HepG2 (cell line): ENCODE data around the gene MTHFR. TPM values are rescaled to one million over a fixed set of nuclear protein-coding genes. Genes with fewer than 3 reads are reported as not detected.
A peak's percentile ranks its signal among the peaks of the same experiment; 100 is the strongest.

Experiments
- ATAC-seq: fragments of 200-7000 bp; cut with Tn5 transposase; 3 replicates; pipeline ENCODE4 v1.9.1; 2020; ENCODE audit warnings: mild to moderate bottlenecking, moderate library complexity
- BruUV-seq: library from RNA; stranded (reverse); fragments of 400-500 nt; replicated peaks from 2 replicates; lab custom pipeline; 2021; lab: Mats Ljungman, UMichigan
- CTCF ChIA-PET: fragments of 300-600 bp; formaldehyde crosslinking; extraction: SDS; loops from one replicate; lab custom pipeline; 2021; ENCODE audit warnings: low total read pairs, inconsistent platforms, low intra/inter-chr PET ratio; lab: Yijun Ruan, JAX
- POLR2A ChIA-PET: fragments of 350-600 bp; sonication (Branson Sonifier 250); formaldehyde crosslinking; loops from one replicate; lab custom pipeline; 2020; ENCODE audit warnings: antibody characterized with exemption, inconsistent platforms; lab: Yijun Ruan, JAX
- DNase-seq: peaks from one replicate; pipeline ENCODE4 v3.0.0-alpha.2; 2015; ENCODE audit warnings: low spot score
- FAIRE-seq: peaks from 3 replicates; lab custom pipeline; 2011; peaks lifted over from hg19 to GRCh38; lab: Jason Lieb, UNC
- H2AFZ ChIP-seq: one replicate; pipeline ENCODE4 v1.6.1; 2011; ENCODE audit warnings: low read length, inconsistent platforms
- H3K27ac ChIP-seq: fragments of 300-600 bp; 3 replicates; pipeline ENCODE4 v1.8.0; 2011; ENCODE audit warnings: mixed run types, mild to moderate bottlenecking, mixed read lengths, low read length, inconsistent platforms; ENCODE audit not compliant: insufficient read depth; ENCODE audit errors: extremely low read length
- H3K27me3 ChIP-seq, 2 experiments: fragments of 200-600 bp in 1 of 2; 2 replicates in 1 of 2; 3 replicates in 1 of 2; pipeline versions ENCODE4 v1.6.0 to v1.8.0; 2011; ENCODE audit warnings: low read length in 2 of 2, mild to moderate bottlenecking in 2 of 2, moderate library complexity in 2 of 2, inconsistent platforms in 1 of 2; ENCODE audit not compliant: insufficient read depth in 2 of 2, control insufficient read depth in 1 of 2
- H3K36me3 ChIP-seq, 2 experiments: fragments of 200-600 bp in 1 of 2; replicated peaks in 1 of 2; 2 replicates in 1 of 2; 3 replicates in 1 of 2; pipeline versions ENCODE4 v1.5.1 to v1.8.0; 2011; ENCODE audit warnings: low read length in 2 of 2, inconsistent platforms in 1 of 2; ENCODE audit not compliant: insufficient read depth in 2 of 2, control insufficient read depth in 1 of 2
- H3K4me1 ChIP-seq: 2 replicates; pipeline ENCODE4 v1.5.1; 2012; ENCODE audit warnings: low read length, inconsistent platforms; ENCODE audit not compliant: insufficient read depth
- H3K4me2 ChIP-seq: 2 replicates; pipeline ENCODE4 v1.6.0; 2011; ENCODE audit warnings: low read depth, low read length, inconsistent platforms
- H3K4me3 ChIP-seq, 3 experiments: fragments of 200-600 bp in 1 of 3; sonication (generic), shearing (Covaris generic) in 1 of 3; replicated peaks in 1 of 3; 2 replicates each; pipeline ENCODE4 v1.5.1; 2011 to 2016; ENCODE audit warnings: low read length in 3 of 3, inconsistent platforms in 2 of 3, low read depth in 2 of 3, mild to moderate bottlenecking in 2 of 3, control low read depth in 1 of 3, mixed read lengths in 1 of 3; ENCODE audit not compliant: insufficient read depth in 1 of 3
- H3K79me2 ChIP-seq: one replicate; pipeline ENCODE4 v1.6.1; 2011; ENCODE audit warnings: low read length, inconsistent platforms; ENCODE audit not compliant: insufficient read depth
- H3K9ac ChIP-seq: 2 replicates; pipeline ENCODE4 v1.6.0; 2011; ENCODE audit warnings: mild to moderate bottlenecking, low read depth, low read length, inconsistent platforms; ENCODE audit not compliant: insufficient read depth
- H3K9me3 ChIP-seq: 2 replicates; pipeline ENCODE4 v1.5.1; 2012; ENCODE audit warnings: mild to moderate bottlenecking, low read length
- H4K20me1 ChIP-seq: 2 replicates; pipeline ENCODE4 v1.6.0; 2011; ENCODE audit warnings: inconsistent platforms, mild to moderate bottlenecking, low read length, moderate library complexity; ENCODE audit not compliant: insufficient read depth
- FOXA3 ChIP-seq: IDR thresholded peaks from 2 replicates; pipeline ENCODE4 v1.6.1; 2016; ENCODE audit warnings: missing genetic modification reagents, missing compliant biosample characterization
- MBNL3 ChIP-seq: fragments of 250-450 bp; sonication (Bioruptor Pico); conservative IDR thresholded peaks from 2 replicates; pipeline ENCODE4 v1.8.0; 2022; ENCODE audit warnings: mild to moderate bottlenecking, inconsistent platforms
- NCOA5 ChIP-seq: sonication (generic); formaldehyde crosslinking; IDR thresholded peaks from 2 replicates; pipeline ENCODE4 v1.4.0; 2020; ENCODE audit warnings: missing genetic modification reagents
- ZFP36L1 ChIP-seq: sonication (generic); formaldehyde crosslinking; IDR thresholded peaks from 2 replicates; pipeline ENCODE4 v1.8.0; 2022; ENCODE audit warnings: mild to moderate bottlenecking, missing genetic modification reagents, moderate library complexity
- ZNF629 ChIP-seq: sonication (generic); formaldehyde crosslinking; conservative IDR thresholded peaks from 2 replicates; pipeline ENCODE4 v1.5.0; 2020; ENCODE audit warnings: missing genetic modification reagents
- ZNF768 ChIP-seq: sonication (generic); formaldehyde crosslinking; IDR thresholded peaks from 2 replicates; pipeline ENCODE4 v1.4.0; 2020; ENCODE audit warnings: missing genetic modification reagents
- WGBS: methylation state at CpG from one replicate; pipeline ENCODE4 v1.1.6; 2017; ENCODE audit warnings: low lambda C conversion rate; 5-methylcytosine and 5-hydroxymethylcytosine counted together
- in situ Hi-C: cut with HindIII; loops from 2 replicates; pipeline ENCODE4 v1.10.0; 2017; ENCODE audit warnings: low pct_unique_long_range_greater_than_20kb; ENCODE audit not compliant: extremely low pct_ligation_motif_present
- intact Hi-C: fragments of 100-400 bp; cut with micrococcal nuclease; formaldehyde crosslinking; loops from one replicate; pipeline ENCODE4 v1.10.0; 2022; ENCODE audit not compliant: unreplicated experiment
- polyA plus RNA-seq, 8 experiments: library from polyadenylated mRNA; depleted of rRNA in 3 of 8; stranded (reverse) in 7 of 8; unstranded in 1 of 8; fragments of >200 nt; fragmentation: Illumina TruSeq in 4 of 8; extraction: Trizol in 4 of 8; gene quantifications; 2 replicates each; pipeline versions ENCODE4 v1.2.1 to v1.2.3, GENCODE V29; 2011 to 2016; ENCODE audit warnings: low read depth in 4 of 8, missing spikeins in 1 of 8, mixed read lengths in 1 of 8; ENCODE audit not compliant: insufficient read depth in 1 of 8
- total RNA-seq, 5 experiments: library from RNA; depleted of rRNA; stranded (reverse); fragments of >200 nt; fragmentation: Illumina TruSeq; extraction: Trizol; gene quantifications; 2 replicates each; pipeline ENCODE4 v1.2.3, GENCODE V29; 2016; ENCODE audit warnings: low read depth in 1 of 5
- TF ChIP-seq, protein P1 (sequence below): sonication (generic); formaldehyde crosslinking; IDR thresholded peaks from 2 replicates; pipeline ENCODE4 v1.8.1; 2023; ENCODE audit warnings: mild to moderate bottlenecking, missing genetic modification reagents
- TF ChIP-seq, protein P2 (sequence below): sonication (generic); formaldehyde crosslinking; IDR thresholded peaks from 2 replicates; pipeline ENCODE4 v1.8.1; 2023; ENCODE audit warnings: mild to moderate bottlenecking, moderate library complexity, missing genetic modification reagents

MTHFR gene
- total and polyA plus RNA-seq, 2 of the 13 experiments (the other 11 are each of a cell fraction or from before 2014, with no cell fraction given): 3.8 to 8.2 TPM

DNA sequence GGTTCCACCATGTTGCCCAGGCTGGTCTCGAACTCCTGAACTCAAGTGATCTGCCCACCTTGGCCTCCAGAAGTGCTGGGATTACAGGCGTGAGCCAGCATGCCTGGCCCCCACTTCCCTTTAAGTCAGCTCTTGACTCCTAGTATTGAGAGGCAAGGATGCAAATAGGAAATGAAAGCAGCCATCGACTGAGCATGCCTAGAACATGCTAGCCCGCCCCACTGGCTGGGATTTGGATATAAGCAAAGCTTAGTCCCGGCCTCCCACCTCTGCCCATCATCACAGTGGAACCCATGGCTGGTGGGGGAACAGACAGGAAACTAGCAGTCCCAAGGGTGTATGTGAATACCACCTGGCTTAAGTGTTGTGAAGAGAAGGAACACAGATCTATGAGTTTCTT, 33.3 kb downstream of the MTHFR start (continued):
- TF ChIP-seq, protein P1, sequence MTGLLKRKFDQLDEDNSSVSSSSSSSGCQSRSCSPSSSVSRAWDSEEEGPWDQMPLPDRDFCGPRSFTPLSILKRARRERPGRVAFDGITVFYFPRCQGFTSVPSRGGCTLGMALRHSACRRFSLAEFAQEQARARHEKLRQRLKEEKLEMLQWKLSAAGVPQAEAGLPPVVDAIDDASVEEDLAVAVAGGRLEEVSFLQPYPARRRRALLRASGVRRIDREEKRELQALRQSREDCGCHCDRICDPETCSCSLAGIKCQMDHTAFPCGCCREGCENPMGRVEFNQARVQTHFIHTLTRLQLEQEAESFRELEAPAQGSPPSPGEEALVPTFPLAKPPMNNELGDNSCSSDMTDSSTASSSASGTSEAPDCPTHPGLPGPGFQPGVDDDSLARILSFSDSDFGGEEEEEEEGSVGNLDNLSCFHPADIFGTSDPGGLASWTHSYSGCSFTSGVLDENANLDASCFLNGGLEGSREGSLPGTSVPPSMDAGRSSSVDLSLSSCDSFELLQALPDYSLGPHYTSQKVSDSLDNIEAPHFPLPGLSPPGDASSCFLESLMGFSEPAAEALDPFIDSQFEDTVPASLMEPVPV: no peak
- TF ChIP-seq MBNL3 (CRISPR knock-in tag) (no peak), ZFP36L1 (CRISPR knock-in tag) (no peak), NCOA5 (CRISPR knock-in tag) (no peak)
- TF ChIP-seq, protein P2, sequence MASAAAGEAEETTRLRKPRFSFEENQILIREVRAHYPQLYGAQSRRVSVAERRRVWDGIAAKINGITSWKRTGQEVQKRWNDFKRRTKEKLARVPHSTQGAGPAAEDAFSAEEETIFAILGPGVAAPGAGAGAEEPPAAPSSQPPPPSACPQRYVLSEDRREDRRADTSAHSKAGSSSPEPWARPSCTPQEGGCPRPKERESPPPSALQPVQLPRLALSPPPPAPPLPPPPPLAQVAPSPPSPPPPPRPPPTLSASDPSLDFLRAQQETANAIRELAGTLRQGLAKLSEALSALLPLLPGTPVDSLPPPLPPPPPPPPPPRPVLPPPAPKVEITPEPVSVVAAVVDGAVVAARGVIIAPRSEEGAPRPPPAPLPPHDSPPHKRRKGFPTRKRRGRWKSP: no peak

DNA sequence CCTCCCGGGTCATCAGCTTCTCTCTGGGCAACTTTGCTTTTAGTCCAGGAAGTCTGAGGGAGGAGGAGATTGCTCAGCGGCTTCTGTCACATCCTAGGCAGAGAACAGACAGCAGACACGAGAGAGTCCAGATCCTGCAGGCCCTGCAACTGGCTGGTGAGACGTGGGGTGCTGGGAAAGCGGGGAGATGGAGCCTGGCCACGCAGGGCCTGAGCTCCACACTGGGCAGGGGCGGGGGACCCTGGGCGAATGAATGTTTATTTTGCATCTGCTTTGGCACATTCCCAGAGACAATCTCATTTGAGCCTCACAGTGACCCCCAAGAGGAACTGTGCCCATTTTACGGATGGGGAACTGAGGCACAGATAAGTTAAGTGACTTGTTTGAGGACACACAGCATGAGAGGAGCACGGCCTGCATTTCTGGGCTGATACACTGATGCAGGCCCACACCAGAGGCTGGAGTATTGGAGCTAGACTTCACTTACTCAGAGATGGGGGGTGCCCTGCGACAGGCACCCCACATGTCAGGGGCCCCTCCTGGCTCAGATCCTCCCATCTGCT, 34.2 kb downstream of the MTHFR start:
- 13% methylated on average over 8 of the region's 11 CpGs for WGBS
- ATAC-seq: no peak
- ChIA-PET POLR2A (interaction anchor here (0.9 kb wide), 1 partner anchor 9 kb away, joined by 3 read pairs; the partner anchor contains the start of gene C1orf167), CTCF (no interaction called here)
- Histone ChIP-seq H3K4me2 (no peak overlapping the region), H3K27me3 (peaks cover 9 to 22% of the 10 kb centered on the region in 2 experiments; a peak in 3 of 5 replicates), H3K9me3 (no peaks in the 10 kb centered on the region), H3K4me3 (no peak overlapping the region), H2AFZ (no peak overlapping the region), H4K20me1 (no peaks in the 10 kb centered on the region), H3K79me2 (no peaks in the 10 kb centered on the region), H3K27ac (no peak overlapping the region), H3K9ac (no peak overlapping the region), H3K4me1 (peaks cover 5% of the 10 kb centered on the region; the same call in 1 of the 2 replicates), H3K36me3 (no peaks in the 10 kb centered on the region)
- DNase-seq: no peak
- TF ChIP-seq FOXA3 (CRISPR knock-in tag) (no peak), ZNF768 (CRISPR knock-in tag) (peak; percentile 70), ZNF629 (CRISPR knock-in tag) (peak; percentile 82)
- intact Hi-C loops (no loop called here), in situ Hi-C loops (no loop called here)
- FAIRE-seq: no peak
- no TSS peak for BruUV-seq
